Stimulated activated CD4-positive, alpha-beta T cell treated with anti-CD3 and anti-CD28 coated beads, TNF-alpha, amount 100 ng/mL, for 24 hours (primary cell): ENCODE data around the gene BLOC1S6.

Experiments
- DNase-seq, 3 experiments: peaks; one replicate each; pipeline ENCODE4 v3.0.0-alpha.2; 2020; ENCODE audit warnings: low read depth in 3 of 3

BLOC1S6 gene, protein sequence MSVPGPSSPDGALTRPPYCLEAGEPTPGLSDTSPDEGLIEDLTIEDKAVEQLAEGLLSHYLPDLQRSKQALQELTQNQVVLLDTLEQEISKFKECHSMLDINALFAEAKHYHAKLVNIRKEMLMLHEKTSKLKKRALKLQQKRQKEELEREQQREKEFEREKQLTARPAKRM

DNA sequence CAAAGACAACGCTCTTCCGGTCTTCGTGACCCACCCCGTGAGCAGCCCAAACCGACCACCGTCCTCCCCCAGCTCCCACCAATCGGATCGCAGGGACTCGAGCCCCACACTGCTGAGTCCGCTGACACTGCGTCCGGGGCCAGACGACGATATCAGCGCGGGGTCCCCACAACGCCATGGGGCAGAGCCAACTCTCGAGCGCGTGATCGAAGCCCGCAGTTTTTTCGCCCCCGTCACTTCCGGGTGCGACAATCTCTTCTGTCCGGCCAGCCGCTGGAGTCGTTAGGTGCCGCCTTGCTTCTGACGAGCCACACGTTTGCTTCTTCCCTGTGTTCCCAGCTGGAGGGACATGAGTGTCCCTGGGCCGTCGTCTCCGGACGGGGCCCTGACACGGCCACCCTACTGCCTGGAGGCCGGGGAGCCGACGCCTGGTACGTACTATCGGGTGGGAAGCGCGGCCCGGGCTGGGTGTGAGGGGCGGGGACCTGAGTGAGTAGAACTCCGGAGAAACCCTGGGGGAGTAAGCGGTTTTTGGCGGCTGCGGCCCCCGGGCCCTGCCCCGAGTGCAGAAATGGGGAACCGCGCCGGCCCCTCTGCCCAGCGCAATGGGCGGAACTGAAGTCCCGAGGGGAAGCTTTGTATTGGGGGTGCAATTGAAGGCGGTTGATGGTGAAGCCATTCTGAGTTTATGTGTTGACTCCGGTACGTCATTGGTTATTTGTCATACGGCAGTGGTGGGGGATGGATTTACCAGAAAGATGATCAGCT is at the start of gene BLOC1S6:
Gene BLOC1S6, plus strand, starts transcription at position 285 of the 768 bp plus-strand sequence. Its CDS starts 65 bp downstream, at position 350.
- peak; percentile 74 to 86 (median 77) for DNase-seq

DNA sequence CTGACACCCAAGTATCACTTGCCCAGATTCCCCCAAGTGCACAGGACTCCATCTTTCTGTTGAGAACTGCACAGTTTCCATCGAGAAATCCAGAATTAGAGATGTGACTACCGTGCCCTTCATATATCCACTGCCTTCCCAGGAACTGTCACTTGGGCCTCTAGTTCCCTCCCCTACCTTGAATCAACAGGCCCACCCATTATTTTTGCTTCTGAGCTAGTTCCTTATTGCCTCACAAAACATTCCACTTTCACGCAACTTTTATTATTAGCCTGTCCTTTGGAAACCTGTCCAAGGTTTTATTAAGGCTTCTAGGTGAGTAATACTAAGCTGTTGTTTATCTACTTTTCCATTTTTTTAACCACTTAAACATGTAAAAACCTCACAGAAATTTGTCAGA is 47.5 kb upstream of the BLOC1S6 start:
- DNase-seq = no peak

DNA sequence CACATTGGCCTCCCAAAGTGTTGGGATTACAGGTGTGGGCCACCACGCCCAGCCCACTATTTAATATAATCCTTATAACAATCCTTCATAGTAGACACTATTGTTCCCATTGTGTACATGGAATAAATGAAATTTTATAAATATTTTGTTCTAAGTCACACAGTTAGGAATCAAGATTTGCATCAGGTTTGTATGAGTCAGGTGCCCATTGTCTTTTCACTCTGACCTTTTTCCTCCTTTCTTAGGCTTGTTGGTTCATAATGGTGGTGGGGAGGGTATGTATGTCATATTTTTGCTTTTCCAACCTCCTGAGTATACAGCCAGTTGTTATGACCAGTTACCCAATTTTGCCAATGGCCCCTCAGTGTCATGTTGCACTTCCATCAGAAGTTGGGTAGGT is 46.6 kb upstream of the BLOC1S6 start:
- DNase-seq = no peak

DNA sequence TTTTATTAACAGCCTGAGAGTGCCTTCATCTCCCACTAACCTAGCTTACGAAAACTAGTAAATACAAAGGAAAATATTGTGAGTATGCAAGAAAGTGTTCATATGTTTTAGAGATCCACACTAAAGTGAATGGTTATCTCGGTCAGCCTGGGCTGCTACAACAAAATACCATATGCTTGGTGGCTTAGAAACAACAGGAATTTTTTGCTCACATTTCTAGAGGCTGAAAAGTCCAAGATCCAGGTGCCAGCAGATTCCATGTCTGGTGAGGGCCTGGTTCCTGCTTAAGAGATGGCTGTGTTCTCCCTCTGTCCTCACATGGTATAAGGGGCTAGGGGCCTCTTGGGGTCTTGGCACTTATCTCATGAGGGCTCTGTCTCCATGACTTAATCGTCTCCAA is 44.1 kb upstream of the BLOC1S6 start:
- DNase-seq = no peak

DNA sequence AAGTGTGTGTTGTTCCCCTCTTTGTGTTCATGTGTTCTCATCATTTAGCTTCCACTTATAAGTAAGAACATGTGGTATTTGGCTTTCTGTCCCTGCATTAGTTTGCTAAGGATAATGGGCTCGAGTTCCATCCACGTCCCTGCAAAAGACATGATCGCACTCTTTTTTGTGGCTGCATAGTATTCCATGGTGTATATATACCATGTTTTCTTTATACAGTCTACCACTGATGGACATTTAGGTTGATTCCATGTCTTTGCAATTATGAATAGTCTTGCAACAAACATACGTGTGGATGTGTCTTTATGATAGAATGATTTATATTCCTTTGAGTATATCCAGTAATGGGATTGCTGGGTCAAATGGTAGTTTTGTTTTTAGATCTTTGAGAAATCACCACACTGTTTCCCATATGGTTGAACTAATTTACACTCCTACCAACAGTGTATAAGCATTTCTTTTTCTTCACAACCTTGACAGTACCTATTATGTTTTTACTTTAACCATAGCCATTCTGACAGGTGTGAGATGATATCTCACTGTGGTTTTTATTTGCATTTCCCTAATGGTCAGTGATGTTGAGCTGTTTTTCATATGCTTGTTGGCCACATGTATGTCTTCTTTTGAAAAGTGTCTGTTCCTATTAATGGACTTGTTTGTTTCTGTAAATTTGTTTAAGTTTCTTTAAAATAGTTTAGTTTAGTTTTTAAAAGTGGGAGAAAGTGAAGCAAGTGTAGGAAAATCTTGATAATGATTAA is 42.7 kb upstream of the BLOC1S6 start:
- DNase-seq = no peak

DNA sequence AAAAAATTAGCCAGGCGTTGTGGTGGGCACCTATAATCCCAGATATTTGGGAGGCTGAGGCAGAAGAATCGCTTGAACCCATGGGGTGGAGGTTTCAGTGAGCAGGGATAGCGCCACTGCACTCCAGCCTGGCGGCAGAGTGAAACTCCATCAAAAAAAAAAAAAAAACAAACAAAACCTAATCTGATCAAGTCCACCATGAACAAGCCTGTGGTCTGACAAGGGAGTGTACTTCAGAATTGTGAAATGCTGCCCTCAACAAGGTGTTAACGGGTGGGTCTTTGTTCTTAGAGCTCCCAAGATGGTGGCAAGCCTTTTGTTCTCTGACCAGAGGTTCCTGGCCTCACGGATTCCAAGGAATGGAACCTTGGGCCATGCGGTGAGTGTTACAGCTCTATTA is 40.4 kb upstream of the BLOC1S6 start:
- DNase-seq = no peak

DNA sequence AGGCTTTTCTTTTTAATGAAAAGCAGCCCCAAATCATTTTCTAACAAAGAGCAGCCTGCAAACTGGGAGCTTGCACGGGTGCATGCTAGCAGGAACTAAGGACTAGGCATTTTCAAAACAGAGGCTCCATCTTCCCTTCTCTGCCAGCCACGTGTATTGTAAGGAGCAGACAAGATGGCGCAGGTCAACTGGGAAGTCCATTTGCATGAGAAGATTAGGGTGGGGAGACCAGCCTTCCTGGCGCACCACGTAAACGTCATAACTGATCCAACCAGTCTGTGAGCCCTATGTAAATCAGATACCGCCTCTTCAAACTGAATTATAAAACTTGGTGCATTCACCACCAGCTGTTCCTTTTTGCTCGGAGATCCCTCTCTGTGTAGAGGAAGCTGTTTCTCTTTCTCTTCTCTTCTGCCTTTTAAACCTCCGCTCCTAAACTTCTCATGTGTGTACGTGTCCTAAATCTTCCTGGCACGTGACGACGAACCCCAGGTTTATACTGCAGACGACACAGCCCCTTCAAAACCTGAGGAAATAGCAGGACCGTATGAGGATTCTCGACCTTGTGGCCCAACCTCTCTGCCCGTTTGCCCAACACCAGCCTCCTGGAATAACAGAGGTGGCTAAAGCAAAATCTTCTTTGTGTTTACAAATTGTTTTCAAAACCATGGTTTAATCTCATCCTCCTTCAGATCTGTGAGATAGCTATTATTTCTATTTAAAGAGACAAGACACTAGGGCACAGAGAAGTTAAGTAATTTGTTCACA is 38.2 kb upstream of the BLOC1S6 start:
- no peak for DNase-seq

DNA sequence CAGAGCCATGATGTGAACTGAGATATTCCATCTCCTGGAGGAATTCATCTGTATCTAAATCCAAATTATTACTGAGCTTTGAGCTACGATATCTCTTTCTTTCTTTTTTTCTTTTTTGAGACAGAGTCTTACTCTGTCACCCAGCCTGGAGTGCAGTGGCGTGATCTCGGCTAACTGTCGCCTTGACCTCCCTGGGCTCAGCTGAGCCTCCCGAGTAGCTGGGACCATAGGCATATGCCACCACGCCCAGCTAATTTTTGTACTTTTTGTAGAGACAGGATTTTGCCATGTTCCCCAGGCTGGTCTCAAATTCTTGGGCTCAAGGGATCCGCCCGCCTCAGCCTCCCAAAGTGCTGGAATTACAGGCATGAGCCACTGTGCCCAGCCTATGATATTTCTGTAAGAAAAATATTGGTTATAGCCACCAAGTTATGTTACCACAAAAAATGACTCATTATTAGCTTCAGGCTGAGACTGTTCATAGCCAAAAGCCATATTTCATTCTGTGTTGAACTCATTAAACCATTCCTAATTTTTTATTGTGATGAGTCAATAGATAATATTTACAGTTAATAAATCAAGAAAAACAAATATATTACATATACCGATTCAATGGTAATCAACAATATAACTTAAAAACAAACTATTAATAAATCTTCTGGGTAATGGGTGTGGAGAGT is 37.5 kb upstream of the BLOC1S6 start:
- DNase-seq = no peak

DNA sequence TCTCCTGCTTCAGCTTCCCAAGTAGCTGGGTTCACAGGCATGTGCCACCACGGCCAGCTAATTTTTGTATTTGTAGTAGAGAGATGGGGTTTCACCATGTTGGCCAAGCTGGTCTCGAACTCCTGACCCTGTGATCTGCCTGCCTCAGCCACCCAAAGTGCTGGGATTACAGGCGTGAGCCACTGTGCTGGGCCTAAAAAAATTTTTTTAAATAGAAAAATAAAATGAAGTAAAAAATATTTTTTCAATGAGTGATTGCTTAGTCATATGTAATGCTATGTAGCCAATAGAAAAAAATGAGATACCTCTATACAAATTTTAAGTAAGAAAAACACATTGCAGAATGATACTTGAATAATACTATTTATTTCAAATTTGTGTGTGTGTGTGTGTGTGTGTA is 36.7 kb upstream of the BLOC1S6 start:
- no peak for DNase-seq

DNA sequence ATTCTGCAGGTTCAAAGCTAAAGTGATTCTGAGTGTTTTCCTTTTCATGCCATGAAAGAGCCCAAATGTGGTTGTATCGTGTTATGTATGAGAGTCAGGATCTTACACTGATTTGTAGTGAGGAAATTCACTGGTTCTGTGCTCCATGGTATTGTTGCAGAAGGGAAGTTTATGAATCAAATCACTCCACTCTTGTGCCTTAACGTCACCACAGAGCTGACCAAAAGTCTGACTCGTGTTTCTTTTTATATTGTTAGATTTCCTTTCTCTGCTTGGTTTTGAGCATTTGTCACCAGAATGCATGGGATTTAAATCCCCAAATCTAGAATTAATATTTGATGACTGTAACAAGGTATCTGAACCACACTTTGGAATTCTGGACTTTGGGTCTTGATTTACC is 35.5 kb upstream of the BLOC1S6 start:
- no peak for DNase-seq

DNA sequence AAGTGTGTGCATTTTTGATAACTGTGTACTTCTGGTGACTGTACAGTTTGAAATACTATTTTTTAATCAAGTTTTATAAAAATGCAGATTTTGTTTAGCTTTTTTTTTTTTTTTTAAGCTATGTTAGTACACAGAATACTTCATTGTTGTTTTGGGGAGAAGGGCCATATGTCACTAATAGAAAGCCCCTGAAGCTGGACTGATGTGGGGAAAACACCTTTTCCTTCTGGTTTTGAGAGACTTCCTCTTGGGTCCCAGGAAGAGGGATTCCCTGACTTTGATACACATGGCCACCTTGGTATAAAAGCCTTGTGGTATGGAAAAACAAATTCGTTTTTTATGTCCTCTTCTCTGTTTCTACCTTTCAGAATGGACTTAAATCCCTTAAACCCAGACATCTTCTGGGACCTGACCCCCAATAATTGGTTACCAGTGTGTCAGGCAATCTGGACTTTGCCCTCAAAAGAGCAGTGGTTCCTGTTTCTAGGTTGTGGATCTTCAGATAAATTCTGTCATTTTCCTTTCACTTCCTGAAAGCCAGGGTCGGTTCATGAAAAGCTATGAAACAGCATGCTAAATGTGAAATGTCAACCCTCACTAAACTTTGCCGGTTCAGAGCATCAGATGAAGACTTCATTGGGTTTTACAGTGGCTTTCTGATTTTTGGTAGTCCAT is 31.1 kb upstream of the BLOC1S6 start:
- no peak for DNase-seq

DNA sequence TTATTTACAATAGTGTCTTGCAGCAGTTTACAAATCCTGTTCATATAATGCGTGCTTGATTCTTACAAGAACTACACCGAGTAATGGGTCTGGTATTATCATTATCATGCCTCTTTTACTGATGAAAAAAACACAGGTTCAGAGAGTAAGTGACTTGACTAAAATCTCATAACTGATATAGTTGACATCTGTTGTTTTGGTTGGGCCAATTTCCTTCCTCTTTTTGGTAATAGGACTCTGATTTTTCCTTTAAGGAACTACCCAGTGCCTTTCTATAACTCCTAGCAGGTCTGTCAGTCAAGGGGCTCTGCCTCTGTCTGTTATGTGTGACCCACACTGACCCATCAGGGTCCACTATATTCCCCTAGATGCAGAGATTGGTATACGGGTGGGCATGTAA is 14.6 kb upstream of the BLOC1S6 start:
- DNase-seq = no peak

DNA sequence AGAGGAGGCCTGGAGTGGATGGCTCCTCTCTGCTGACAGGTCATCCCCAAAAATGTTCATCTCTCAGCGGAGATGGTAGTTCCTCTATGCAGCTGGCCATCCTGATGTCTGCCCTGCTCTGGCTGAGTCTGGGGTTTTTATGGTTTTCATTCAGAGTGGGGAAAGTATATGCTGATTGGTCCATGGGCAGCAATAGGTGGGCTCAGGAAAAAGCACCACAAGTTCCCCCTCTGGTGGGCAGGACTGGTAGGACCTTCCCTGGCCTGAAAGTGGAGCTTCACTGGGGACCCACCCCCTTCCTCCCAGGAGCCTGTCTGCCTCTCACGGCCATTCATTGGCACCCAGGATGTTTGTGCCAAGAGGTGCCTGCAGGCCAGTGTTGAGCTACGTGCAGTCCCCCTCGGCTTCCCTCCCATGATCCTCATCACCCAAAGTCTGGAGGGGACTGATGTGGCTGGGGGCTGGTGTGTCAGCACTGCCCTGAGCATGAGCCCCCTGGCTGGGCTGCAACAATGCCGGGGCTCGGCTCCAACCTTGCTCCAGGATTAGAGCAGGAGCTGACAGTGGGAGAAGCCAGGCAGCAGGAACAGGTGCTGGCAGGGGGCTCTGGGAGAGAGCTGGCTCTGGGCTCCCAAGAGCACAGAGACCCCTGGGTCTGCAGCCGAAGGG is 13.1 kb upstream of the BLOC1S6 start:
- DNase-seq = no peak

DNA sequence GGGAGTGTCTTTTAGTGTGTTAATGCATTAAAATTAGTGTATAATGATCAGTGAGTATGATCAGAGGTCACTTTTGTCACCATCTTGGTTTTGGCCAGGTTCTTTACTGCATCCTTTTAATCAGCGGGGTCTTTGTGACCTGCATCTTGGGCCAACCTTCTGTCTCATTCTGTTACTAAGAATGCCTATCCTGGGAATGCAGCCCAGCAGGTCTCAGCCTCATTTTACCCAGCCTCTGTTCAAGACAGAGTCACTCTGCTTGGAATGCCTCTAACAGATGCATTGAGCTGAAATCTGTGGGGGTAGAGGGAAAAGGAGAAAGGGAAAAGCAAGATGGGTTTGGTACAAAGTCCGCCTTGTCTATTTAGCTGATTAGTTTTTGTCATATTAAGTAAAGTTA is 5.3 kb upstream of the BLOC1S6 start:
- DNase-seq = no peak

DNA sequence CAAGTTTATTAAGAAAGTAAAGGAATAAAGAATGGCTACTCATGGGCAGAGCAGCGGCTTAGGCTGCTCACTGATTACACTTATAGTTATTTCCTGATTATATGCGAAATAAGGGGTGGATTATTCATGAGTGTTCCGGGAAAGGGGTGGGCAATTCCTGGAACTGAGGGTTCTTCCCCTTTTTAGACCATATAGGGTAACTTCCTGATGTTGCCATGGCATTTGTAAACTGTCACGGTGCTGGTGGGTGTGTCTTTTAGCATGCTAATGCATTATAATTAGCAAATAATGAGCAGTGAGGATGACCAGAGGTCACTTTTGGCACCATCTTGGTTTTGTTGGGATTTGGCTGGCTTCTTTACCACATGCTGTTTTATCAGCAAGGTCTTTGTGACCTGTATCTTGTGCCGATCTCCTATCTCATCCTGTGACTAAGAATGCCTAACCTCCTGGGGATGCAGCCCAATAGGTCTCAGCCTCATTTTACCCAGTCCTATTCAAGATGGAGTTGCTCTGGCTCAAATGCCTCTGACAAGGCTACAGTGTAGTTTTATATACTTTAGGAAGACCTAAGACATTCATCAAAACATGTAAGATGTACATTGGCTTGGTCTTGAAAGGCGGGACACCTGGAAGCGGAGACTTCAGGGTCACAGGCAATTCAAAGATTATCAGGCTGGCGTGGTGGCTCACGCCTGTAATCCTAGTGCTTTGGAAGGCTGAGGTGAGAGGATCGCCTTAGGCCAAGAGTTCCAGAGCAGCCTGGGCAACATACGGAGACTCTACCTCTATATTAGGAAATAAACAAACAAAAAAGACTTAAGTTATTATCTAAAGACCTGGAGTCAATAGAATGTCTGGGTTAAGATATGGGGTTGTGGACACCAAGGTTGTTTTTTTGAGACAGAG is 3.2 kb upstream of the BLOC1S6 start:
- DNase-seq = no peak

DNA sequence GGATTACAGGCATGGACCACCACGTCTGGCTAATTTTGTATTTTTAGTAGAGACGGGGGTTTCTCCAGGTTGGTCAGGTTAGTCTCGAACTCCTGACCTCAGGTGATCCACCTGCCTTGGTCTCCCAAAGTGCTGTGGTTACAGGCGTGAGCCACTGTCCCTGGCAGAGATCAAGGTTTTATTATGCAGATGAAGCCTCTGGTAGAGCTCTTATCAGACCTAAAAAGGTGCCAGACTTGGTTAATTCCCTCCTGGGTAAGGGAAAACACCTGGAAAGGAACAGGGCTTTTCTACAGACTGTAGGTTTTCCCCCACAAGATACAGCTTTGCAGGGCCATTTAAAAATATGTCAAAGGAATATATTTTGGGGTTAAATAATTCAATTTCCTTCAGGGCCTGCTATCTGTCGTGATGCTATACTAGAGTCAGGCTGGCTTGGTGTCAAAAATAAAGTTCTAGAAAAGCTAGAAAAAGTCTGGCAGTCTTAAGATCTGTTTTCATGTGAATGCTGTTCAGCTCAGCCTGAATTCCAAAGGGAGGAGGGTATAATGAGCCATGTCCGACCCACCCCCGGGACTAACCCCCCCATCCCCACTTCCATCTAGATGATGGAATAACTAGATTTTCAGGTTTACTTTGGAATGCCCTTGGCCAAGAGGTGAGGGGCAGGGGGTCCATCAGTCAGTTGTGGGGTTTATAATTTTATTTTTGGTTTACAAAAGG is 1.9 kb upstream of the BLOC1S6 start:
- no peak for DNase-seq

DNA sequence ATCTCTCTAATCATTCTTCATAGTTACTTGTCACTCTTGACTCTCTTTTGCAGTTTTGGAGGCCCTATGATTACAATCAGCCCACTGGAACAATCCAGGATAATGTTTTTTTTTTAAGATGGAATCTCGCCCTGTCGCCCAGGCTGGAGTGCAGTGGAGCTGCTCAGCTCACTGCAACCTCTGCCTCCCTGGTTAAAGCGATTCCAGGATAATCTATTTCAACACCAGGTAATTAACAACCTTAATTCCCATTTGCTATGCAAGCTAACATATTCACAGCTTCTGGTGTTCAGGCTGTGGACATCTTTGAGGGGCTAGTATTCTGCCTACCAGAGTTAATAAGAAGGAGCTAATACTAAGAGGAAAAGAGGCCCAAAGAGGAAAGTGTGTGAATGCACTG is 1.1 kb upstream of the BLOC1S6 start:
- no peak for DNase-seq

DNA sequence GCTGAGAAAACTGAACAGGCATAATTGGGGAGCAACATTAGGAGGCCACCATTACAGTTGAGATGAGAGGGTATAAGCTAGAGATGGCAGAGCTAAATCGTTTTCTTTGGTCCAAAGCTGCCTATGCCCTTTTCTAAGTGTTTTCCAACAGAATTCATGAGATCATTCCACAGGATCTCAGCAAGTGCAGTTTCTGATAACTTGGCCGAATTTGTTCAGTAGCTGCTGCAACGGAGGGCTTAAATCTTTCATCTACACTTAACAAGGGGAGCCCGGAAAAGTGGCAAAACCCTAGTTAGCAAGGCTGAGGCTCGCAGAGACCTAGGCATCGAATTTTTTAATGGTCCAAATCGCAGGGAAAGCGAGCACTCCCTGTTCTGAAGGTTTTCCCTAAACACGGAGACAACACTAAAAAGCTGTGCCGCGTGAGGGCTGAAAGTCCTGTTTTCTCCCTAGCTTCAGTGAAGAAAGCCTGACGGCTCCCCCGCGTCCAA is 531 bp upstream of the BLOC1S6 start:
- DNase-seq = no peak

DNA sequence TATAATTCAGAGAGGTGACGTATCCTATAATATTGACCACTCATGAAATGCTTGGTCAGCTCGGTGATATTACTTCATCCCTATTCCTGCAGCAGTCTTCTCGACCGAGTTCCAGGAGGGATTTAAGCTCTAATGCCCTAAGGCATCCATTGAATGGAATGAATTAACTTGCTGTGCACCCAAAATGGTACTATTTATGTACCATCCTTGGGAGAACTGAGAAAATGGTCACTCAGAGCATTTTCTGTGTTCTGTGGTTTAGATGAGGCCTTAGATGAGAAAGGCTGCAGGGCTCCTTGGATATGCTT is 638 bp downstream of the BLOC1S6 start:
- no peak for DNase-seq
